ENCODE measurements around the gene NRAP. TPM values are rescaled to one million over a fixed set of nuclear protein-coding genes. Genes with fewer than 3 reads are reported as not detected.

The NRAP gene
- total RNA-seq, 1 donor from 2014 or later = not detected

DNA sequence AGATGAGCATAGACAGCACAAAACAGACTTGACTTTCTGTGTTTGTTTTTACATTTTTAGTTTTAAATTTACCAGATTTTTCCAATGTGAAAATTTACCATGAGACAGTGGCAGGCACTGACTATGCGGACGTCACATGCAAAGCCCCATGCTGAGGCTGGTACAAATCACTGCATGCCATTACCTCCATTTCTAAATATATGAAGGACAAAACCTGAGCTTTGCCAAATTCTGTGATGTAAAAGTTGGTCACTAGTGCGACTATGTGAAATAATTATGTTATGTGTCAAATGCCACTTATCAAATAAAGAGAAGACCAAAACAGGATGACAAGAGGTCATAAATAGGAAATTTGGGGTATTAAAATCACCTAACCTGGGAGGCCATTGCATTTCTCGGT, 22.1 kb downstream of the NRAP start:
- H3K36me3 Mint-ChIP-seq (ENCODE audit: unreplicated experiment) = no peaks in the 10 kb centered on the region
- no peaks in the 10 kb centered on the region for H3K9me3 Mint-ChIP-seq (ENCODE audit: unreplicated experiment)
- peaks cover 8% of the 10 kb centered on the region for H3K4me1 Mint-ChIP-seq (ENCODE audit: unreplicated experiment)
- no peak for TF ChIP-seq CTCF (IDR thresholded peaks at IDR 0.05)
- no peak overlapping the region for H3K27ac Mint-ChIP-seq (ENCODE audit: unreplicated experiment)
- H3K4me3 Mint-ChIP-seq (ENCODE audit: unreplicated experiment) = no peak overlapping the region
- peaks cover 59% of the 10 kb centered on the region for H3K27me3 Mint-ChIP-seq (ENCODE audit: unreplicated experiment)
- no peak for DNase-seq (ENCODE audit: extremely low spot score, unreplicated experiment)

GRCh38 chr10:113639966-113640365, 23.9 kb downstream of the NRAP start:
- peaks cover 7% of the 10 kb centered on the region for H3K9me3 Mint-ChIP-seq (ENCODE audit: unreplicated experiment)
- no peak overlapping the region for H3K4me3 Mint-ChIP-seq (ENCODE audit: unreplicated experiment)
- H3K4me1 Mint-ChIP-seq (ENCODE audit: unreplicated experiment) = peaks cover 8% of the 10 kb centered on the region
- H3K27ac Mint-ChIP-seq (ENCODE audit: unreplicated experiment) = no peak overlapping the region
- no peaks in the 10 kb centered on the region for H3K36me3 Mint-ChIP-seq (ENCODE audit: unreplicated experiment)
- no peak for TF ChIP-seq CTCF (IDR thresholded peaks at IDR 0.05)
- H3K27me3 Mint-ChIP-seq (ENCODE audit: unreplicated experiment) = peaks cover 49% of the 10 kb centered on the region
- DNase-seq (ENCODE audit: extremely low spot score, unreplicated experiment) = no peak

DNA sequence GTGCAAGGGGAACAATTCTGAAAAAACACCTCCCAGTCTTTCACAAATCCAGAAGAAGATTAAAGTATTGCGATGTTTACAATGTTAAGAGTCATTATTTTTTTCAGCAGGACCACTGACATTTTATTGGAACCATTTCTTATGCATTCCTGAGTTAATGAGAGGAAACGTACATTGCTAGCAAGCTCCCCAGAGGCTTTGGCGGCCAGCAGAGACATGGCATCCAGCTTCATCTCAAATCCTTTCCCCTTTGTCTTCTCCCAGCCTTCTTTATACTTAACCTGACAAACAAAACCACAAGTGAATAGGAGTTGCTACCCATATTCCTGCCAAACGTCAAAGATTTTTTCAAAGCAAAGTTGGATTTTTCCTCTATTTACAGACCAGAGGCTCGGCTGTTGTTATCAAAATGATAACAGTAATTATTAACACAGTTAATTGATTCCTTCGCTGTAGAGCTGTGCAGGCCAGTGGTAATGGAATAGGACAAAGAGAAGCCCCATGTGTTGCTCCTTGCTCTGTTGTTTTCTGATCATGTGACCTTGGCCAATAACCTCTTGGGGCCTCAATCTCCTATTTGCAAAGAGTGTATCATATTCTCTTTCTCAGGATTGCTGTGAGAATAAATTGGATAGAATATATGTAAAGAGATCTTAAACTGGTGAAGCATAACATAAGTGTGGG, 32.0 kb downstream of the NRAP start:
- H3K27ac Mint-ChIP-seq (ENCODE audit: unreplicated experiment) = no peak overlapping the region
- H3K27me3 Mint-ChIP-seq (ENCODE audit: unreplicated experiment) = peaks cover 3% of the 10 kb centered on the region
- H3K36me3 Mint-ChIP-seq (ENCODE audit: unreplicated experiment) = no peaks in the 10 kb centered on the region
- peaks cover 12% of the 10 kb centered on the region for H3K4me1 Mint-ChIP-seq (ENCODE audit: unreplicated experiment)
- H3K9me3 Mint-ChIP-seq (ENCODE audit: unreplicated experiment) = peaks cover 17% of the 10 kb centered on the region
- no peak overlapping the region for H3K4me3 Mint-ChIP-seq (ENCODE audit: unreplicated experiment)
- no peak for TF ChIP-seq CTCF (IDR thresholded peaks at IDR 0.05)
- no peak for DNase-seq (ENCODE audit: extremely low spot score, unreplicated experiment)

- H3K4me3 Mint-ChIP-seq (ENCODE audit: unreplicated experiment) = no peak overlapping the region
Observed at GRCh38 chr10:113630929-113631533, 32.8 kb downstream of the NRAP start.

More at GRCh38 chr10:113630929-113631533, 32.8 kb downstream of the NRAP start:
- no peaks in the 10 kb centered on the region for H3K36me3 Mint-ChIP-seq (ENCODE audit: unreplicated experiment)
- no peak overlapping the region for H3K27ac Mint-ChIP-seq (ENCODE audit: unreplicated experiment)
- H3K9me3 Mint-ChIP-seq (ENCODE audit: unreplicated experiment) = peaks cover 14% of the 10 kb centered on the region
- no peak for TF ChIP-seq CTCF (IDR thresholded peaks at IDR 0.05)
- peaks cover 17% of the 10 kb centered on the region for H3K4me1 Mint-ChIP-seq (ENCODE audit: unreplicated experiment)
- peaks cover 3% of the 10 kb centered on the region for H3K27me3 Mint-ChIP-seq (ENCODE audit: unreplicated experiment)
- DNase-seq (ENCODE audit: extremely low spot score, unreplicated experiment) = no peak

All from osteocyte (in vitro differentiated cells).